Right kidney (tissue), 9 donors: ENCODE data around the gene LPCAT4.
A peak's percentile ranks its signal among the peaks of the same experiment; 100 is the strongest.
"Not testable (repeated sequence)": the region's sequence is repeated elsewhere in the genome, so short reads cannot be mapped to it uniquely, and the experiment has no call there.

Source experiments
- DNase-seq: peaks from one replicate; pipeline ENCODE4 v3.0.0-alpha.2; 2016
- long read RNA-seq, 8 donors: transcript quantifications; one replicate each; lab custom pipeline, GENCODE V29; 2026

LPCAT4 gene
- long read RNA-seq, donor 1, transcript LPCAT4-201 (14 exons, 2,262 nt) = major isoform, 5 of 11 reads
- long read RNA-seq, donor 1, partial matches to known transcripts = 0 of 11 reads
- long read RNA-seq, donor 1, other reads (novel, unspliced or antisense) = 0 of 11 reads
- long read RNA-seq, donor 2, transcript LPCAT4-201 (14 exons, 2,262 nt) = major isoform, 5 of 8 reads
- long read RNA-seq, donor 2, partial matches to known transcripts = 0 of 8 reads
- long read RNA-seq, donor 2, other reads (novel, unspliced or antisense) = 0 of 8 reads
- long read RNA-seq, donor 3, partial matches to known transcripts = 5 of 7 reads
- long read RNA-seq, donor 3, other reads (novel, unspliced or antisense) = 0 of 7 reads
- long read RNA-seq, donor 4, partial matches to known transcripts = 7 of 16 reads
- long read RNA-seq, donor 4, other reads (novel, unspliced or antisense) = 0 of 16 reads
- long read RNA-seq, donor 5, partial matches to known transcripts = 0 of 7 reads
- long read RNA-seq, donor 5, other reads (novel, unspliced or antisense) = 0 of 7 reads
- long read RNA-seq, donor 6, partial matches to known transcripts = 0 of 7 reads
- long read RNA-seq, donor 6, other reads (novel, unspliced or antisense) = 0 of 7 reads
- long read RNA-seq, donor 7 = 0 reads
- long read RNA-seq, donor 8, transcript LPCAT4-201 (14 exons, 2,262 nt) = major isoform, 9 of 12 reads
- long read RNA-seq, donor 8, partial matches to known transcripts = 0 of 12 reads
- long read RNA-seq, donor 8, other reads (novel, unspliced or antisense) = 0 of 12 reads

- peak; percentile 99 for DNase-seq
Observed at GRCh38 chr15:34367101-34368081, at the start of gene LPCAT4. TSS of gene LPCAT4 (minus strand) at chr15:34367196. CDS start at chr15:34367100, 96 bp downstream.

GRCh38 chr15:34409511-34409910 is 42.5 kb upstream of the LPCAT4 start:
- not testable (repeated sequence) for DNase-seq

GRCh38 chr15:34408973-34409372 is 42.0 kb upstream of the LPCAT4 start:
- DNase-seq = not testable (repeated sequence)

GRCh38 chr15:34403899-34404298 is 36.9 kb upstream of the LPCAT4 start:
- not testable (repeated sequence) for DNase-seq

GRCh38 chr15:34403160-34403598 is 36.2 kb upstream of the LPCAT4 start:
- not testable (repeated sequence) for DNase-seq

GRCh38 chr15:34397637-34398259 is 30.8 kb upstream of the LPCAT4 start:
- DNase-seq = not testable (repeated sequence)

- DNase-seq = not testable (repeated sequence)
Observed at GRCh38 chr15:34392981-34393380, 26.0 kb upstream of the LPCAT4 start.

- not testable (repeated sequence) for DNase-seq
Observed at GRCh38 chr15:34389594-34390086, 22.6 kb upstream of the LPCAT4 start.

- DNase-seq = not testable (repeated sequence)
Observed at GRCh38 chr15:34381829-34382521, 15.0 kb upstream of the LPCAT4 start.

- not testable (repeated sequence) for DNase-seq
Observed at GRCh38 chr15:34380491-34380890, 13.5 kb upstream of the LPCAT4 start.

GRCh38 chr15:34376856-34377255 is 9.9 kb upstream of the LPCAT4 start:
- no peak for DNase-seq

- DNase-seq = not testable (repeated sequence)
Observed at GRCh38 chr15:34375541-34375940, 8.5 kb upstream of the LPCAT4 start.

GRCh38 chr15:34374816-34375215 is 7.8 kb upstream of the LPCAT4 start:
- no peak for DNase-seq

GRCh38 chr15:34373951-34374350 is 7.0 kb upstream of the LPCAT4 start:
- DNase-seq = no peak

GRCh38 chr15:34370643-34371042 is 3.6 kb upstream of the LPCAT4 start:
- no peak for DNase-seq

GRCh38 chr15:34370129-34370528 is 3.1 kb upstream of the LPCAT4 start:
- no peak for DNase-seq

GRCh38 chr15:34366271-34367065 is 528 bp downstream of the LPCAT4 start:
- peak; percentile 65 for DNase-seq

GRCh38 chr15:34365836-34366235 is 1.2 kb downstream of the LPCAT4 start:
- DNase-seq = no peak

- DNase-seq = no peak
Observed at GRCh38 chr15:34365091-34365825, 1.7 kb downstream of the LPCAT4 start.
